Right forelimb (tissue), 1 donor: ENCODE data around the gene CEP70.
"Not testable (repeated sequence)": the region's sequence is repeated elsewhere in the genome, so short reads cannot be mapped to it uniquely, and the experiment has no call there.

ENCODE experiments used
- DNase-seq: peaks from one replicate; pipeline ENCODE4 v3.0.0-alpha.2; 2018

The CEP70 gene

GRCh38 chr3:138509586-138509985 is 84.5 kb downstream of the CEP70 start:
- DNase-seq: no peak

GRCh38 chr3:138507524-138507923 is 86.5 kb downstream of the CEP70 start:
- DNase-seq: no peak

GRCh38 chr3:138498991-138499390 is 95.1 kb downstream of the CEP70 start:
- DNase-seq: no peak

- DNase-seq: no peak
Measured at GRCh38 chr3:138497851-138498250, 96.2 kb downstream of the CEP70 start.

GRCh38 chr3:138497021-138497420 is 97.0 kb downstream of the CEP70 start:
- DNase-seq: no peak

GRCh38 chr3:138496436-138496835 is 97.6 kb downstream of the CEP70 start:
- no peak for DNase-seq

- not testable (repeated sequence) for DNase-seq
Measured at GRCh38 chr3:138495638-138496037, 98.4 kb downstream of the CEP70 start.

- DNase-seq: no peak
Measured at GRCh38 chr3:138494607-138494929, 99.5 kb downstream of the CEP70 start.

- DNase-seq: no peak
Measured at GRCh38 chr3:138493804-138494606, 100.1 kb downstream of the CEP70 start.

GRCh38 chr3:138492980-138493675 is 100.9 kb downstream of the CEP70 start:
- DNase-seq: no peak

GRCh38 chr3:138491971-138492370 is 102.1 kb downstream of the CEP70 start:
- DNase-seq: no peak

GRCh38 chr3:138486580-138486979 is 107.5 kb downstream of the CEP70 start:
- DNase-seq: not testable (repeated sequence)

GRCh38 chr3:138484672-138485071 is 109.4 kb downstream of the CEP70 start:
- not testable (repeated sequence) for DNase-seq

- DNase-seq: no peak
Measured at GRCh38 chr3:138479438-138479863, 114.6 kb downstream of the CEP70 start.

- no peak for DNase-seq
Measured at GRCh38 chr3:138477801-138478200, 116.3 kb downstream of the CEP70 start.

- no peak for DNase-seq
Measured at GRCh38 chr3:138477120-138477519, 116.9 kb downstream of the CEP70 start.

GRCh38 chr3:138476526-138476925 is 117.5 kb downstream of the CEP70 start:
- no peak for DNase-seq

GRCh38 chr3:138474163-138474562 is 119.9 kb downstream of the CEP70 start:
- DNase-seq: no peak

- DNase-seq: no peak
Measured at GRCh38 chr3:138473391-138473790, 120.7 kb downstream of the CEP70 start.

- DNase-seq: no peak
Measured at GRCh38 chr3:138472141-138472825, 121.8 kb downstream of the CEP70 start.

- DNase-seq: no peak
Measured at GRCh38 chr3:138471481-138471880, 122.6 kb downstream of the CEP70 start.

- DNase-seq: no peak
Measured at GRCh38 chr3:138470687-138471086, 123.4 kb downstream of the CEP70 start.

GRCh38 chr3:138469874-138470273 is 124.2 kb downstream of the CEP70 start:
- DNase-seq: no peak

- no peak for DNase-seq
Measured at GRCh38 chr3:138468886-138469285, 125.2 kb downstream of the CEP70 start.
